ENCODE data around the gene ERVFRD-1.
"Not testable (repeated sequence)": the region's sequence is repeated elsewhere in the genome, so short reads cannot be mapped to it uniquely, and the experiment has no call there.

The ERVFRD-1 gene

GRCh38 chr6:11097476-11097875 is 14.0 kb downstream of the ERVFRD-1 start:
- H3K36me3 ChIP-seq (ENCODE audit: insufficient read depth, low read length) = no peaks in the 10 kb centered on the region
- no peak overlapping the region for H3K4me3 ChIP-seq (ENCODE audit: low read depth in 1 of 2, low read length in 2 of 2)
- H3K4me1 ChIP-seq (ENCODE audit: insufficient read depth, low read length) = peaks cover 7% of the 10 kb centered on the region
- H3K27ac ChIP-seq (ENCODE audit: low read depth, low read length) = no peak overlapping the region
- no peak overlapping the region for H3K9ac ChIP-seq (ENCODE audit: low read length)
- no peaks in the 10 kb centered on the region for H3K27me3 ChIP-seq (ENCODE audit: control insufficient read depth in 1 of 2, insufficient read depth in 2 of 2, low read length in 2 of 2)
- no peaks in the 10 kb centered on the region for H3K9me3 ChIP-seq (ENCODE audit: low read length)

GRCh38 chr6:11096109-11096508 is 15.4 kb downstream of the ERVFRD-1 start:
- Histone ChIP-seq H3K4me3 (ENCODE audit: low read depth in 1 of 2, low read length in 2 of 2) (no peak overlapping the region), H3K9me3 (ENCODE audit: low read length) (no peaks in the 10 kb centered on the region), H3K4me1 (ENCODE audit: insufficient read depth, low read length) (peaks cover 7% of the 10 kb centered on the region), H3K36me3 (ENCODE audit: insufficient read depth, low read length) (no peaks in the 10 kb centered on the region), H3K9ac (ENCODE audit: low read length) (no peak overlapping the region), H3K27ac (ENCODE audit: low read depth, low read length) (no peak overlapping the region), H3K27me3 (ENCODE audit: control insufficient read depth in 1 of 2, insufficient read depth in 2 of 2, low read length in 2 of 2) (no peaks in the 10 kb centered on the region)

- H3K4me3 ChIP-seq (ENCODE audit: low read depth in 1 of 2, low read length in 2 of 2) = peak overlapping the region; percentile 86 to 96
Observed at GRCh38 chr6:11094941-11095340, 16.6 kb downstream of the ERVFRD-1 start.

GRCh38 chr6:11094411-11094851 is 17.1 kb downstream of the ERVFRD-1 start:
- Histone ChIP-seq H3K36me3 (ENCODE audit: insufficient read depth, low read length) (no peaks in the 10 kb centered on the region), H3K27ac (ENCODE audit: low read depth, low read length) (peak overlapping the region; percentile 82), H3K9me3 (ENCODE audit: low read length) (no peaks in the 10 kb centered on the region), H3K9ac (ENCODE audit: low read length) (peak overlapping the region; percentile 76), H3K27me3 (ENCODE audit: control insufficient read depth in 1 of 2, insufficient read depth in 2 of 2, low read length in 2 of 2) (no peaks in the 10 kb centered on the region), H3K4me3 (ENCODE audit: low read depth in 1 of 2, low read length in 2 of 2) (peak overlapping the region; percentile 86 to 96), H3K4me1 (ENCODE audit: insufficient read depth, low read length) (peaks cover 7% of the 10 kb centered on the region)

More at GRCh38 chr6:11094941-11095340, 16.6 kb downstream of the ERVFRD-1 start:
- H3K36me3 ChIP-seq (ENCODE audit: insufficient read depth, low read length) = no peaks in the 10 kb centered on the region
- no peak overlapping the region for H3K27ac ChIP-seq (ENCODE audit: low read depth, low read length)
- peak overlapping the region; percentile 76 for H3K9ac ChIP-seq (ENCODE audit: low read length)
- no peaks in the 10 kb centered on the region for H3K27me3 ChIP-seq (ENCODE audit: control insufficient read depth in 1 of 2, insufficient read depth in 2 of 2, low read length in 2 of 2)
- H3K4me1 ChIP-seq (ENCODE audit: insufficient read depth, low read length) = peaks cover 7% of the 10 kb centered on the region
- H3K9me3 ChIP-seq (ENCODE audit: low read length) = no peaks in the 10 kb centered on the region

GRCh38 chr6:11093626-11094410 is 17.7 kb downstream of the ERVFRD-1 start, which contains the start of gene SMIM13:
Gene SMIM13, plus strand, starts transcription at chr6:11093834. Its CDS starts 480 bp downstream, at chr6:11094314.
- peak within 1 kb of the TSS; percentile 97 for H3K27ac ChIP-seq (ENCODE audit: low read depth, low read length)
- H3K4me1 ChIP-seq (ENCODE audit: insufficient read depth, low read length) = peaks cover 7% of the 10 kb centered on the region
- H3K9me3 ChIP-seq (ENCODE audit: low read length) = no peaks in the 10 kb centered on the region
- no peaks in the 10 kb centered on the region for H3K36me3 ChIP-seq (ENCODE audit: insufficient read depth, low read length)
- peak within 1 kb of the TSS; percentile 77 for H3K9ac ChIP-seq (ENCODE audit: low read length)
- no peaks in the 10 kb centered on the region for H3K27me3 ChIP-seq (ENCODE audit: control insufficient read depth in 1 of 2, insufficient read depth in 2 of 2, low read length in 2 of 2)
- H3K4me3 ChIP-seq (ENCODE audit: low read depth in 1 of 2, low read length in 2 of 2) = peak within 1 kb of the TSS; percentile 86 to 96

- H3K4me1 ChIP-seq (ENCODE audit: insufficient read depth, low read length) = peaks cover 7% of the 10 kb centered on the region
- H3K9ac ChIP-seq (ENCODE audit: low read length) = peak overlapping the region; percentile 77
- no peaks in the 10 kb centered on the region for H3K27me3 ChIP-seq (ENCODE audit: control insufficient read depth in 1 of 2, insufficient read depth in 2 of 2, low read length in 2 of 2)
- peak overlapping the region; percentile 97 for H3K27ac ChIP-seq (ENCODE audit: low read depth, low read length)
- no peaks in the 10 kb centered on the region for H3K36me3 ChIP-seq (ENCODE audit: insufficient read depth, low read length)
- no peaks in the 10 kb centered on the region for H3K9me3 ChIP-seq (ENCODE audit: low read length)
- peak overlapping the region; percentile 77 to 96 for H3K4me3 ChIP-seq (ENCODE audit: low read depth in 1 of 2, low read length in 2 of 2)
Observed at GRCh38 chr6:11093376-11093625, 18.2 kb downstream of the ERVFRD-1 start.

- no peaks in the 10 kb centered on the region for H3K9me3 ChIP-seq (ENCODE audit: low read length)
- no peaks in the 10 kb centered on the region for H3K36me3 ChIP-seq (ENCODE audit: insufficient read depth, low read length)
- peak overlapping the region; percentile 77 to 96 for H3K4me3 ChIP-seq (ENCODE audit: low read depth in 1 of 2, low read length in 2 of 2)
Observed at GRCh38 chr6:11092668-11093375, 18.7 kb downstream of the ERVFRD-1 start.

GRCh38 chr6:11091141-11091540 is 20.4 kb downstream of the ERVFRD-1 start:
- not testable (repeated sequence) for H3K4me1 ChIP-seq (ENCODE audit: insufficient read depth, low read length); H3K4me3 ChIP-seq (ENCODE audit: low read depth in 1 of 2, low read length in 2 of 2); H3K36me3 ChIP-seq (ENCODE audit: insufficient read depth, low read length); H3K9me3 ChIP-seq (ENCODE audit: low read length); H3K9ac ChIP-seq (ENCODE audit: low read length); H3K27ac ChIP-seq (ENCODE audit: low read depth, low read length); H3K27me3 ChIP-seq (ENCODE audit: control insufficient read depth in 1 of 2, insufficient read depth in 2 of 2, low read length in 2 of 2)

More at GRCh38 chr6:11092668-11093375, 18.7 kb downstream of the ERVFRD-1 start:
- peak overlapping the region; percentile 97 for H3K27ac ChIP-seq (ENCODE audit: low read depth, low read length)
- no peaks in the 10 kb centered on the region for H3K27me3 ChIP-seq (ENCODE audit: control insufficient read depth in 1 of 2, insufficient read depth in 2 of 2, low read length in 2 of 2)
- peak overlapping the region; percentile 77 for H3K9ac ChIP-seq (ENCODE audit: low read length)
- H3K4me1 ChIP-seq (ENCODE audit: insufficient read depth, low read length) = peaks cover 7% of the 10 kb centered on the region

- Histone ChIP-seq H3K9ac (ENCODE audit: low read length) (no peak overlapping the region), H3K4me1 (ENCODE audit: insufficient read depth, low read length) (peaks cover 7% of the 10 kb centered on the region), H3K9me3 (ENCODE audit: low read length) (no peaks in the 10 kb centered on the region), H3K27me3 (ENCODE audit: control insufficient read depth in 1 of 2, insufficient read depth in 2 of 2, low read length in 2 of 2) (no peaks in the 10 kb centered on the region), H3K27ac (ENCODE audit: low read depth, low read length) (no peak overlapping the region), H3K36me3 (ENCODE audit: insufficient read depth, low read length) (no peaks in the 10 kb centered on the region), H3K4me3 (ENCODE audit: low read depth in 1 of 2, low read length in 2 of 2) (no peak overlapping the region)
Observed at GRCh38 chr6:11089695-11090094, 21.8 kb downstream of the ERVFRD-1 start.

GRCh38 chr6:11087141-11087812 is 24.2 kb downstream of the ERVFRD-1 start:
- H3K4me3 ChIP-seq (ENCODE audit: low read depth in 1 of 2, low read length in 2 of 2) = not testable (repeated sequence)

GRCh38 chr6:11085758-11086435 is 25.6 kb downstream of the ERVFRD-1 start:
- no peak overlapping the region for H3K9ac ChIP-seq (ENCODE audit: low read length)
- H3K36me3 ChIP-seq (ENCODE audit: insufficient read depth, low read length) = no peaks in the 10 kb centered on the region
- H3K27me3 ChIP-seq (ENCODE audit: control insufficient read depth in 1 of 2, insufficient read depth in 2 of 2, low read length in 2 of 2) = no peaks in the 10 kb centered on the region
- H3K27ac ChIP-seq (ENCODE audit: low read depth, low read length) = no peak overlapping the region
- no peak overlapping the region for H3K4me3 ChIP-seq (ENCODE audit: low read depth in 1 of 2, low read length in 2 of 2)
- H3K9me3 ChIP-seq (ENCODE audit: low read length) = no peaks in the 10 kb centered on the region
- H3K4me1 ChIP-seq (ENCODE audit: insufficient read depth, low read length) = no peaks in the 10 kb centered on the region

More at GRCh38 chr6:11087141-11087812, 24.2 kb downstream of the ERVFRD-1 start:
- not testable (repeated sequence) for H3K9me3 ChIP-seq (ENCODE audit: low read length); H3K9ac ChIP-seq (ENCODE audit: low read length); H3K27me3 ChIP-seq (ENCODE audit: control insufficient read depth in 1 of 2, insufficient read depth in 2 of 2, low read length in 2 of 2); H3K27ac ChIP-seq (ENCODE audit: low read depth, low read length); H3K4me1 ChIP-seq (ENCODE audit: insufficient read depth, low read length); H3K36me3 ChIP-seq (ENCODE audit: insufficient read depth, low read length)
